Omental fat pad (tissue), 4 donors: ENCODE measurements around the gene IER3. TPM values are rescaled to one million over a fixed set of nuclear protein-coding genes. Genes with fewer than 3 reads are reported as not detected.
A peak's percentile ranks its signal among the peaks of the same experiment; 100 is the strongest.

Source experiments
- ATAC-seq: fragments of 150-250 bp; one replicate; pipeline ENCODE4 v1.9.1; 2016; ENCODE audit warnings: mild to moderate bottlenecking, moderate library complexity; ENCODE audit not compliant: low FRiP score
- DNase-seq: peaks from one replicate; pipeline ENCODE4 v3.0.0-alpha.2; 2019; ENCODE audit warnings: low spot score
- CTCF ChIP-seq, 3 donors: fragments of 450-650 bp; IDR thresholded peaks; one replicate each; pipeline ENCODE4 v1.5.1; 2016 to 2017; ENCODE audit warnings: antibody characterized with exemption in 3 of 3, mild to moderate bottlenecking in 3 of 3, moderate library complexity in 2 of 3
- total RNA-seq, 4 donors: library from RNA; depleted of rRNA; stranded (reverse); fragments of >200 nt; gene quantifications; one replicate each; pipeline ENCODE4 v1.1.0, GENCODE V29; 2016

IER3 gene
- total RNA-seq, 4 donors from 2014 or later, result 6.8 to 224 (median 43.4) TPM

- ATAC-seq, result no peak
- no peak for TF ChIP-seq CTCF (IDR thresholded peaks at IDR 0.05)
- DNase-seq, result no peak
Observed at GRCh38 chr6:30738532-30738931, 5.8 kb downstream of the IER3 start.

DNA sequence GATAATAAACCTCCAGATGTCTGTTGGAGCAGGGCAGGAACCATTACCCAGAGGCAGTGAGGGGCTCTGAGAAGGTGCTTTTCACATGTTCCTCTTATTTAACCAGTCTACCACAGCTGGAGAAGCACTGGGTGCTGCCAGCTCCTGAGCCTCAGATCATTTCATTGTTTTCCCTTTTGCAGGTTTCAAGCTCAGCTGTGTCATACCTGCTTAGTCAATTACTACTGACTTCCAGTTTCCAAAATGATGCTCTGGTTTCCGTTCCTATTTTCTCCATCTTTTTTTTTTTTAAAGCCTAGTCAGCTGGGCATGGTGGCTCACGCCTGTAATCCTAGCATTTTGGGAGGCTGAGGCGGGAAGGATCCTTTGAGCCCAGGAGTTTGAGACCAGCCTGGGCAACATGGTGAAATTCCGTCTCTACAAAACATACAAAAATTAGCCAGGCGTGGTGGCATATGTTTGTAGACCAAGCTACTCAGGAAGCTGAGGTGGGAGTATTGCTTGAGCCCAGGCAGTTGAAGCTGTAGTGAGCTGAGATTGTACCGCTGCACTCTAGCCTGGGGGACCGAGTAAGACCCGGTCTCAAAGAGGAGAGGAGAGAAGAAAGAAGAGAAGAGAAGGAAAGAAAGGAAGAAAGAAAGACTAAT is 8.6 kb downstream of the IER3 start:
- TF ChIP-seq CTCF (IDR thresholded peaks at IDR 0.05), result no peak
- DNase-seq (no peak), ATAC-seq (no peak)

DNA sequence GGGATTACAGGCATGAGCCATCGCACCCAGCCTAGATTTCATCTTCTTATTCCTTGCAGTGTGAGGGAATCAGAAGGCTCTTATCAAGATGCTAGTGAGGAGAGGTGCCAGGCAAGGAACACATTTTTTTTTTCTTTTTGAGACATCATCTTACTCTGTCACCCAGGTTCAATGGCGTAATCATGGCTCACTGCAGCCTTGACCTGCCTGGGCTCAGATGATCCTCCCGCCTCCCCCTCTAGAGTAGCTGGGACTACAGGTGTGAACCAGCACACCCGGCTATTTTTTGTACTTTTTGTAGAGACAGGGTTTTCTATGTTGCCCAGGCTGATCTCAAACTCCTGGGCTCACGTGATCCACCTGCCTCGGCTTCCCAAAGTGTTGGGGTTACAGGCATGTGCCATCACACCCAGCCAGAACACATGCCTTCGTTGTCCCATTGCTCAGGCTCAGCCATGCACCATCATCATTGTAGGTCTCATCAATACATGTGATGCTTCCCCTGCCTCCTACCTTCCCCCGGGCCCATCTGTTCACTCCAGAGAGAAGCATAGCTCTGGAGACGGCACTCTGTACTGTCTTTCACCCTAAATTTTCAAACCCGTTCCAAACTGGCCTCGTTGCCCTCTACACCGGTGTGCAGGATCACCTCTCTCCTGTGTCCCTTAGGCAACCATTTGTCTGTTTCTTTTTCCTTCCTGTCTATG is 12.0 kb downstream of the IER3 start:
- TF ChIP-seq CTCF (IDR thresholded peaks at IDR 0.05), result no peak
- ATAC-seq (no peak), DNase-seq (no peak)

GRCh38 chr6:30730601-30731435 is 13.5 kb downstream of the IER3 start:
- DNase-seq (no peak), ATAC-seq (peak; percentile 78)
- no peak for TF ChIP-seq CTCF (IDR thresholded peaks at IDR 0.05)

DNA sequence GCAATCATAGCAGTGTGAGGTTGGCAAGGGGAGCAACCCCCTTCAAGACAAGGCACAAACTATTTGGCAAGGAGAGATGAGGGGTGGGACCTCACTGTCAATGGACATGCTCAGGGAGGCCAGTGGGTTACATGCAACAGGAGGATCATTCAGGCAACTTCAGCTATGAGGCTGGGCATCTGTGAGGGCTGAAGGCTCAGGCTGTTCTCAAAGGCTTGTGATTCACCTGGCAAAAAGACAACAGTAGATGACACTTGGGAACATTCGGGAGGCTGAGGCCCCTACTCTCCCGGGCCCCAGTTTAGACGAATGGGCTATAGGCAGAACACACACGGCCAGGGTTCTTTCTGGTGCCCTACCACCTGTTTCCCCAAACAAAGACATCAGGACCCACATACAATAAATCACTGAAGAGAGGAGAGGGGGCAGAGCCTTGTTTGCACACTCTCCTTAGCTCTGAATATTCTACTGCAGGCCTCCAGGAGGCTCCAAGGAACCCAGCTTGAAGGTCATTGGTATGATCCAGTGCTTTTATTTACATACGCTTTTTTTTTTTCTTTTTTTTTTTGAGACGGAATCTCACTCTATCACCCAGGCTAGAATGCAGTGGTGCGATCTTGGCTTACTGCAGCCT is 16.3 kb downstream of the IER3 start:
- no peak for TF ChIP-seq CTCF (IDR thresholded peaks at IDR 0.05)
- no peak for DNase-seq
- ATAC-seq, result no peak

GRCh38 chr6:30726506-30727413 is 17.6 kb downstream of the IER3 start:
- TF ChIP-seq CTCF (IDR thresholded peaks at IDR 0.05), result no peak
- no peak for DNase-seq
- no peak for ATAC-seq
